Smooth muscle cell (in vitro differentiated cells): ENCODE results near the gene DNMT3A. TPM values are rescaled to one million over a fixed set of nuclear protein-coding genes. Genes with fewer than 3 reads are reported as not detected.

Source experiments
- DNase-seq: peaks from one replicate; lab custom pipeline; 2025; ENCODE audit not compliant: unreplicated experiment; lab: John Stamatoyannopoulos, UW
- H2AFZ ChIP-seq: fragments of 200-600 bp; sonication (generic); 2 replicates; pipeline ENCODE4 v1.6.0; 2016; ENCODE audit warnings: antibody characterized with exemption, low read depth, mild to moderate bottlenecking
- H3F3A ChIP-seq: fragments of 200-600 bp; sonication (generic); 2 replicates; pipeline ENCODE4 v1.6.0; 2017; ENCODE audit warnings: antibody characterized with exemption, low read depth
- H3K27ac ChIP-seq: fragments of 200-600 bp; sonication (generic); 2 replicates; pipeline ENCODE4 v1.5.1; 2016; ENCODE audit warnings: low read depth, mild to moderate bottlenecking
- H3K27me3 ChIP-seq: fragments of 200-600 bp; sonication (generic); 2 replicates; pipeline ENCODE4 v1.6.1; 2016; ENCODE audit warnings: low read depth, mild to moderate bottlenecking
- H3K36me3 ChIP-seq: fragments of 200-600 bp; sonication (generic); 2 replicates; pipeline ENCODE4 v1.5.1; 2016; ENCODE audit warnings: low read depth
- H3K4me1 ChIP-seq: fragments of 200-600 bp; sonication (generic); 2 replicates; pipeline ENCODE4 v1.5.1; 2016; ENCODE audit warnings: low read depth
- H3K4me2 ChIP-seq: fragments of 200-600 bp; sonication (generic); 2 replicates; pipeline ENCODE4 v1.6.0; 2016; ENCODE audit warnings: mild to moderate bottlenecking
- H3K4me3 ChIP-seq: fragments of 200-600 bp; sonication (generic); 2 replicates; pipeline ENCODE4 v1.5.1; 2016; ENCODE audit warnings: mild to moderate bottlenecking
- H3K79me2 ChIP-seq: fragments of 200-600 bp; sonication (generic); 2 replicates; pipeline ENCODE4 v1.6.0; 2016; ENCODE audit warnings: low read depth, mild to moderate bottlenecking
- H3K9ac ChIP-seq: fragments of 200-600 bp; sonication (generic); 2 replicates; pipeline ENCODE4 v1.6.0; 2016; ENCODE audit warnings: low read depth
- H3K9me3 ChIP-seq: fragments of 200-600 bp; sonication (generic); replicated peaks from 2 replicates; pipeline ENCODE4 v1.5.1; 2016; ENCODE audit warnings: low read depth
- H4K20me1 ChIP-seq: fragments of 200-600 bp; sonication (generic); 2 replicates; pipeline ENCODE4 v1.6.0; 2016; ENCODE audit warnings: low read depth
- WGBS: methylation state at CpG from one replicate; pipeline ENCODE4 v1.1.7; 2016; ENCODE audit warnings: low lambda C conversion rate; 5-methylcytosine and 5-hydroxymethylcytosine counted together
- polyA plus RNA-seq: library from polyadenylated mRNA; unstranded; fragments of >200 nt; fragmentation: Nextera tagmentation; extraction: Ambion mirVana; gene quantifications from 2 replicates; pipeline ENCODE4 v1.2.1, GENCODE V29; 2016
- total RNA-seq: library from RNA; depleted of rRNA; stranded (reverse); fragments of >200 nt; gene quantifications from 2 replicates; pipeline ENCODE4 v1.2.3, GENCODE V29; 2014
- TF ChIP-seq, protein P1 (sequence below): fragments of 200-600 bp; sonication (generic); IDR thresholded peaks from 2 replicates; pipeline ENCODE4 v1.5.1; 2017; ENCODE audit warnings: borderline replicate concordance, mild to moderate bottlenecking, antibody characterized with exemption; ENCODE audit not compliant: insufficient read depth, poor library complexity, severe bottlenecking

The DNMT3A gene
- total and polyA plus RNA-seq, 2 experiments from 2014 or later: 16.4 to 19.9 TPM

DNA sequence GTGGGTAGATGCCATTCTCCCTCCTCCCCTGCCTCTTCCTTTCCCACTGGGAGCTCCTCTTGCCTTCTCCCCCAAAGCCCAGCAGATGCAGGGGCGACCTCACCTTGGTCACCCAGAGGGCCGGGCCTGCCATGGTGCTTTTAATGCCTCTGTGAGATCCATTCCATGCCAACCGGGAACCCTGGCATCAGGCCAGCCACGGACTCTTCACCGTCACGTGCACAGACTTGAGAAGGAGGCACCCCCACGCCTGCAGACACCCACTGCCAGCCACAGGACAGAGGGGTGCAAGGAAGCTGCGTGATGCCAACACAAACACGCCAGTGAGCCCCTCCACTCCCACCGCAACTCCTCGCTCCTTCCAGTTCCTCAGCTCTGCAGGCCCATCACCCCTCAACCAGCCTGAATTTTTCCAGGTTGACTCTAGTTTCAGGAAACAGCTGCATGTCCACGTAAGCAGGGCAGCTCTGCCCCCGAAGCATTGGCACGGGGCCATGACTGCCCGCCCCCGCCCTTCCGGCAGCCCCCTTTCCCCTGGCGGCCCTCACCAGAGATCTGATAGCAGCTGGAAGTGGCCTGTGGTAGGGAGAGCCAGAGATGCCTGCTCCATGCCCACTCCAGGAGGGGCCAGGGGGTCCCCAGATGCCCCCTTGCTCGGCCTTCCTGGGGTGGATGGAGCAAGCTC lies 50.8 kb downstream of the DNMT3A start:
- Histone ChIP-seq H3K4me3 (no peak overlapping the region), H3K27ac (no peak overlapping the region), H3K4me1 (no peaks in the 10 kb centered on the region), H3K9me3 (no peaks in the 10 kb centered on the region), H3K4me2 (no peak overlapping the region), H2AFZ (no peak overlapping the region), H3K36me3 (no peaks in the 10 kb centered on the region), H3K9ac (no peak overlapping the region), H3F3A (no peaks in the 10 kb centered on the region), H3K27me3 (no peaks in the 10 kb centered on the region), H3K79me2 (no peaks in the 10 kb centered on the region), H4K20me1 (no peaks in the 10 kb centered on the region)
- TF ChIP-seq, protein P1, sequence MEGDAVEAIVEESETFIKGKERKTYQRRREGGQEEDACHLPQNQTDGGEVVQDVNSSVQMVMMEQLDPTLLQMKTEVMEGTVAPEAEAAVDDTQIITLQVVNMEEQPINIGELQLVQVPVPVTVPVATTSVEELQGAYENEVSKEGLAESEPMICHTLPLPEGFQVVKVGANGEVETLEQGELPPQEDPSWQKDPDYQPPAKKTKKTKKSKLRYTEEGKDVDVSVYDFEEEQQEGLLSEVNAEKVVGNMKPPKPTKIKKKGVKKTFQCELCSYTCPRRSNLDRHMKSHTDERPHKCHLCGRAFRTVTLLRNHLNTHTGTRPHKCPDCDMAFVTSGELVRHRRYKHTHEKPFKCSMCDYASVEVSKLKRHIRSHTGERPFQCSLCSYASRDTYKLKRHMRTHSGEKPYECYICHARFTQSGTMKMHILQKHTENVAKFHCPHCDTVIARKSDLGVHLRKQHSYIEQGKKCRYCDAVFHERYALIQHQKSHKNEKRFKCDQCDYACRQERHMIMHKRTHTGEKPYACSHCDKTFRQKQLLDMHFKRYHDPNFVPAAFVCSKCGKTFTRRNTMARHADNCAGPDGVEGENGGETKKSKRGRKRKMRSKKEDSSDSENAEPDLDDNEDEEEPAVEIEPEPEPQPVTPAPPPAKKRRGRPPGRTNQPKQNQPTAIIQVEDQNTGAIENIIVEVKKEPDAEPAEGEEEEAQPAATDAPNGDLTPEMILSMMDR: no peak
- DNase-seq: no peak
- WGBS: 89% methylated on average over 19 of the region's 19 CpGs

DNA sequence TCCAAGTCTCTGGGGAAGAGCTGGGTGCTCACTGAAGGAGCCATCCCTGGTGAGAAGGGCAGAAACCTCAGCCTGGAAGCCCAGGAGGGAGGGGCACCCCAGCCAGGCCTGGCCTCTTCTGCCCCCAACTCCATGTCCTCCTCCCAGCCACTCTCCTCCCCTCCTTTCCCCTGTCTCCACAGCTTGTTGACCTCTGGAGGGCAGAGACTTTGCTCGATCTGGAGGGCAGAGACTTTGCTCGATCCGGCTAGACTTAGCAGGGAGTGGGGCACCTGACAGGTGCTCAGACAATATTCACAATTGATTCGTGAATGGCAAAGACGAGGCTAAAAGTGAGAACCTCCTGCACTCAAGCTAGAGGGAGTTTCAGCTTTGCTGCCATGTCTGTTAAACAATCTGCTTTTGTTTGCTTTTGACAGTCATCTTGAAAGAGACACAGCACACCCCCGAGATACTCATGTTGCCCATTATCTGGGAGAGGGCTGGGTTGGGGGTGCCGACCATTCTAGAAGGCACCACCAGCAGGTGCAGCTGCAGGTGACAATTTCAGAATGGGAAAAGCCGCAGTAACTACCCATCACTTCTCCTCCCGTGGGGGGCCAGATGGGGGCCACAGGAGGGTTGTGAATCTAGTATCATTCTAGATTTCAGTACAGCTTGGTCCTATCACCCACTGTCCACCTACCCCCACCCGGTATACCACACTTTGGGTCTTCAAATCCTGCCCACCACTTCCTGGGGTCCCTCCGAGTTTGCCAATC lies 54.8 kb downstream of the DNMT3A start:
- no peak overlapping the region for H2AFZ ChIP-seq
- WGBS: 94% methylated on average over 11 of the region's 11 CpGs
- H3K9ac ChIP-seq: no peak overlapping the region
- H3K27me3 ChIP-seq: no peaks in the 10 kb centered on the region
- H3K4me2 ChIP-seq: no peak overlapping the region
- no peak for DNase-seq
- no peaks in the 10 kb centered on the region for H3K4me1 ChIP-seq
- no peak overlapping the region for H3K27ac ChIP-seq
- H3K4me3 ChIP-seq: no peak overlapping the region
- H3K9me3 ChIP-seq: no peaks in the 10 kb centered on the region
- H4K20me1 ChIP-seq: no peaks in the 10 kb centered on the region
- H3K79me2 ChIP-seq: no peaks in the 10 kb centered on the region
- H3K36me3 ChIP-seq: no peaks in the 10 kb centered on the region
- H3F3A ChIP-seq: no peaks in the 10 kb centered on the region
- TF ChIP-seq, protein P1: no peak

DNA sequence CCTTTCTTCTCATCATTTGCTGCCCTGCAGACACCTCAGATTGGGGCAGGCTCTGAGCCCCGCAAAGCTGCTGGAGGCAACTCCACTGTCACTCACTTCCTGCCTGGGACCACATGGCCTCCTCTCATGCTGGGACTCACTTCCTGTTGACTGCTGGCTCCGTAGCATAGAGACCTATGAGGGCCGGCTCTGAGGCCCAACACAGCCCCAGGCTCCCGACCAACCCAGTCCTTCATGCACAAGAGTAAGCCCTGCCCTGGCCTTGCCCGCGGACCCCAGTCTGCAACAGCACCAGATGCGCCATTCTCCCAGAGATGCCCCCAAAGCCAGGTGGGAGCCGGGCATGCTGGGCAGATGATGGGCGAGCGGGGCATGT lies 55.7 kb downstream of the DNMT3A start:
- Histone ChIP-seq H4K20me1 (no peaks in the 10 kb centered on the region), H3K79me2 (no peaks in the 10 kb centered on the region), H3K9me3 (no peaks in the 10 kb centered on the region), H3F3A (no peaks in the 10 kb centered on the region), H3K27ac (no peak overlapping the region), H3K36me3 (no peaks in the 10 kb centered on the region), H3K4me2 (no peak overlapping the region), H3K9ac (no peak overlapping the region), H3K27me3 (no peaks in the 10 kb centered on the region), H2AFZ (no peak overlapping the region), H3K4me3 (no peak overlapping the region), H3K4me1 (no peaks in the 10 kb centered on the region)
- DNase-seq: no peak
- TF ChIP-seq, protein P1: no peak
- 88% methylated on average over 8 of the region's 10 CpGs for WGBS
